Amygdala (tissue), 56 donors: ENCODE results near the gene MAT1A.
"Not testable (repeated sequence)": the region's sequence is repeated elsewhere in the genome, so short reads cannot be mapped to it uniquely, and the experiment has no call there.

Experiments
- DNase-seq, 56 donors: peaks; one replicate each; lab custom pipeline; 2025; lab: John Stamatoyannopoulos, UW

MAT1A gene

DNA sequence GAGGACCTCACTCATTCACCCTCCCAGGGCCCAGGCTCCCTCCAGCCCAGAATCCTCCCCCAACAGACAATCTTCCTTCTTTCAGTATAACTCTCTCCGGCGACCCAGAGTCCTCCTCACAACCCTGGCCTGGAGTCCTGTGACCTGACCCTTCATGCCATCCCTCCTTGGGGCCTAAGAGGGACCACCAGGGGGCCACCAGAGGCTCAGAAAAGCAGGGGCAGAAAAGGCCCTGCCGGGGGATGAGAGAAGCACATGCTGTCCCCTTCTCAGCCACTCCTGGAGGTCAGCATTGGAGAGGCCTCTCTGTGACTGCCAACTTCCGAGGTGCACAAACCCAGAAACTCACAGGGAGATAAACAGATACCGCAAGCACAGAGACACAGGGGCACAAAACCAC lies 53.0 kb downstream of the MAT1A start:
- not testable (repeated sequence) for DNase-seq

DNA sequence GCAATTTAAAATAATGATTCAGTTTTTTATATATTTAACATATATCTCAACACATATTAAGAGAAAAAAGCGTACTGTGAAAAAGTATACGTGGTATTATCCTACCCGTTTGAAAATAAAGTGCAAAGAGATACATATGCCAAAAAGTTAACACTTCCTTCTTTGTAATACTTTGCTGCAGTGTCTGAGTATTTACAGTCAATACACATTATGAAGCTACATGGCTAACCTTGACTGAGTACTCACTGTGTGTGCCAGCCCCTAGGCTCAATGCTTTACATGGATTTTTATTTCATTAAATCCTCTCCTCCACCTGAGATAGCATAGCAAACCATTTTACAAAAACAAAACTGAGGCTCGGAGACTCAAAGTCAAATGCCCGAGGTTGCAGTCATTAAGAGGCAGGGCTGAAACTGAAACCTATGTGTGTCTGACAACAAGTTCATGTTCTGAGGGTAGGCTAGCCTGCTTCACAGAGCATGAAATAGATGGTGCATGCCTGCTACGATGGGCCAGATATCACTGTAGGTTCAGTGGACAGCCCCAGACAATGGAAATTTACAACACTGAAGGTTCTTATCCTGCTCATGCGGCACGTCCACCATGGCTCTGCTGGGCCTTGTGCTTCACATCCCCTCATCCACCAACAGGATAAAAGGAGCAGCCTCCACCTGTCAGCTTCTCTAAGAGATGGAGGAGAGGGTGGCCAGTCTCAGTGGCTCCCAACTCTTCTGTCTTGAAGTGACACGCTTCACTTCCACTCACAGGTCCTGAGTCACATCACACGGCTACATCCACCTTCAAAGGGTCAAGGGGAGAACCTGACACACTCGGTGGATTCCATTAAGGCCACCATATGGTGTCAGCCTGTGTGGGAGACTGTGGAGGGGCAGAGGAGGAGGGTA lies 54.9 kb downstream of the MAT1A start:
- not testable (repeated sequence) for DNase-seq

- not testable (repeated sequence) for DNase-seq
Observed at GRCh38 chr10:80233871-80234270, 55.6 kb downstream of the MAT1A start.

DNA sequence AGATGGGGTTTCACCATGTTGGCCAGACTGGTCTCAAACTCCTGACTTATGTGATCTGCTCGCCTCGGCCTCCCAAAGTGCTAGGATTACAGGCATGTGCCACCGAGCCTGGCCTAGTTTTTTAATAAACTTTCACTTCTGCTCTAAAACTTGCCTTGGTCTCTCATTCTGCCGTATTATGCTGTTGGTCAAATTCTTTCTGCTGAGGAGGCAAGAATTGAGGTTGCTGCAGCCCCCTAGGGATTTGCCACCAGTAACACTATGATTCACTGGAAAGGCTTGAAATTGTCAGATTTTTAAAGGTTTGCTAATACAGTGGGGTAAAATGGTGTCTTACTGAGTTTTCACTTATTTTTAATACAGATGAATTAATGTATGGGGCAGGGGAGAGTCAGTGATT lies 62.7 kb downstream of the MAT1A start:
- DNase-seq = not testable (repeated sequence)

DNA sequence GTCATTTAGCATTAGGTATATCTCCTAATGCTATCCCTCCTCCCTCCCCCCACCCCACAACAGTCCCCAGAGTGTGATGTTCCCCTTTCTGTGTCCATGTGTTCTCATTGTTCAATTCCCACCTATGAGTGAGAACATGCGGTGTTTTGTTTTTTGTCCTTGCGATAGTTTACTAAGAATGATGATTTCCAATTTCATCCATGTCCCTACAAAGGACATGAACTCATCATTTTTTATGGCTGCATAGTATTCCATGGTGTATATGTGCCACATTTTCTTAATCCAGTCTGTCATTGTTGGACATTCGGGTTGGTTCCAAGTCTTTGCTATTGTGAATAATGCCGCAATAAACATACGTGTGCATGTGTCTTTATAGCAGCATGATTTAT lies 66.4 kb downstream of the MAT1A start:
- DNase-seq = not testable (repeated sequence)
